HepG2 (cell line): ENCODE measurements around the gene CDT1. TPM values are rescaled to one million over a fixed set of nuclear protein-coding genes. Genes with fewer than 3 reads are reported as not detected.

Experiments used
- AHDC1 ChIP-seq: sonication (generic); formaldehyde crosslinking; IDR thresholded peaks from 2 replicates; pipeline ENCODE4 v1.5.1; 2020; ENCODE audit warnings: mild to moderate bottlenecking, missing genetic modification reagents, borderline replicate concordance
- AKAP8 ChIP-seq: sonication (generic); formaldehyde crosslinking; IDR thresholded peaks from 2 replicates; pipeline ENCODE4 v1.5.1; 2020; ENCODE audit warnings: mild to moderate bottlenecking, missing genetic modification reagents
- CAMTA2 ChIP-seq: sonication (generic); formaldehyde crosslinking; IDR thresholded peaks from 2 replicates; pipeline ENCODE4 v1.4.0; 2020; ENCODE audit warnings: mild to moderate bottlenecking, missing genetic modification reagents, borderline replicate concordance
- CBX5 ChIP-seq: sonication (generic); formaldehyde crosslinking; IDR thresholded peaks from 2 replicates; pipeline ENCODE4 v1.4.0; 2020; ENCODE audit warnings: missing genetic modification reagents, borderline replicate concordance
- FOSL2 ChIP-seq: sonication (generic); formaldehyde crosslinking; IDR thresholded peaks from 2 replicates; pipeline ENCODE4 v1.4.0; 2020; ENCODE audit warnings: missing genetic modification reagents
- HDAC6 ChIP-seq: fragments of 200-600 bp; sonication (generic); IDR thresholded peaks from 2 replicates; pipeline ENCODE4 v1.7.0; 2017; ENCODE audit warnings: mild to moderate bottlenecking, antibody characterized with exemption, low read length, low read depth
- IRF2 ChIP-seq: IDR thresholded peaks from 2 replicates; pipeline ENCODE4 v1.6.1; 2018; ENCODE audit warnings: missing genetic modification reagents, missing compliant biosample characterization
- MEF2D ChIP-seq: sonication (generic); formaldehyde crosslinking; IDR thresholded peaks from 2 replicates; pipeline ENCODE4 v1.5.1; 2020; ENCODE audit warnings: mild to moderate bottlenecking, missing genetic modification reagents
- RXRA ChIP-seq: sonication (generic); formaldehyde crosslinking; IDR thresholded peaks from 2 replicates; pipeline ENCODE4 v1.5.1; 2020; ENCODE audit warnings: missing genetic modification reagents
- TFDP2 ChIP-seq: sonication (generic); formaldehyde crosslinking; IDR thresholded peaks from 2 replicates; pipeline ENCODE4 v1.4.0; 2020; ENCODE audit warnings: missing genetic modification reagents
- THAP9 ChIP-seq: sonication (generic); formaldehyde crosslinking; IDR thresholded peaks from 2 replicates; pipeline ENCODE4; 2020; ENCODE audit warnings: missing genetic modification reagents, mild to moderate bottlenecking, borderline replicate concordance
- ZBTB1 ChIP-seq: sonication (generic); formaldehyde crosslinking; IDR thresholded peaks from 2 replicates; pipeline ENCODE4 v1.4.0; 2020; ENCODE audit warnings: missing genetic modification reagents, borderline replicate concordance
- ZFP36 ChIP-seq: fragments of 150-350 bp; IDR thresholded peaks from 2 replicates; pipeline ENCODE4 v1.6.1; 2018; ENCODE audit warnings: borderline replicate concordance, low read length, low read depth; ENCODE audit not compliant: partially characterized antibody
- ZFP62 ChIP-seq: sonication (generic); formaldehyde crosslinking; IDR thresholded peaks from 2 replicates; pipeline ENCODE4 v1.4.0; 2020; ENCODE audit warnings: missing genetic modification reagents
- ZNF503 ChIP-seq: sonication (generic); formaldehyde crosslinking; IDR thresholded peaks from 2 replicates; pipeline ENCODE4 v1.4.0; 2020; ENCODE audit warnings: missing genetic modification reagents
- polyA plus RNA-seq, 8 experiments: library from polyadenylated mRNA; depleted of rRNA in 3 of 8; stranded (reverse) in 7 of 8; unstranded in 1 of 8; fragments of >200 nt; fragmentation: Illumina TruSeq in 4 of 8; extraction: Trizol in 4 of 8; gene quantifications; 2 replicates each; pipeline versions ENCODE4 v1.2.1 to v1.2.3, GENCODE V29; 2011 to 2016; ENCODE audit warnings: low read depth in 4 of 8, missing spikeins in 1 of 8, mixed read lengths in 1 of 8; ENCODE audit not compliant: insufficient read depth in 1 of 8
- total RNA-seq, 5 experiments: library from RNA; depleted of rRNA; stranded (reverse); fragments of >200 nt; fragmentation: Illumina TruSeq; extraction: Trizol; gene quantifications; 2 replicates each; pipeline ENCODE4 v1.2.3, GENCODE V29; 2016; ENCODE audit warnings: low read depth in 1 of 5

The CDT1 gene
- total and polyA plus RNA-seq, 2 of the 13 experiments (the other 11 are each of a cell fraction or from before 2014, with no cell fraction given), result 23.1 to 23.8 TPM

DNA sequence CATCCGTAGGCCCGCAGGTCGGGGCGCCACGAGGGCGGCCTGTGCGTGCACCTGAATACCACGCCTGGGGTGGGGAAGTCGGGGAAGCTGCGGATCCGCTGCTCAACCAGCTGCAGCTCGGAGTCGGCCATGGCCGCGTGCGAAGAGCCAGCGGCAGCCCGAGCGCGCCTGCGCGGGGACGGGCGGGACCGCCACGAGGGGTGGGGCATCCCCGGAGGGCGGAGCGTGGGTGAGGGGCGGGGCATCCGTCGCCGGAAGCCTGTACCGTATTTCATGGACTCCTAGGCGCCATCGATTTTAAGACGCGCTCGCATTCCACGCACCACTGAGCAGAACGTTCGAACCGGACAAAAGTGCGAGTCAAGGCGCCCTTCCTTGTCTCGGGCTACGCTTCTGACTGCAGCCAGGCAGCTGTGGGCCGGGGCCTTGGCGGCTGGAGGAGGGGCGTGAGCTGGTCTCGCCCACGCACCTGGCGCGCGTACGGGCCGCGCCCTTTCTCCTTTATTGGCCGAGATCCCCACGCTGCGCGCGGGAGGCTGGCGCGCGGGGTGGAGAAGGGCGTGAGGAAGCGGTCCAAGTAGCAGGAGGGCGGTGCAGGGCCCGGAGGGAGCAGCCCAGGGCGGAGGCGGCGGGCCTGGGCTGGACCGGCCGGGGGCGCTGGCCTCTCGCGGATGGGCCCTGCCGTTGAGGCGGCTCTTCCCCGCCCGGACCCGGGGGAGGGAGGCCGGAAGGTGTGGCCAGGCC, 8.4 kb downstream of the CDT1 start, which contains the start of gene APRT (continued):
- TF ChIP-seq ZNF503 (CRISPR knock-in tag) (peak; percentile 41; the same call in 1 of the 2 replicates), CAMTA2 (CRISPR knock-in tag) (peak; percentile 87), AHDC1 (CRISPR knock-in tag) (peak; percentile 22), TFDP2 (CRISPR knock-in tag) (peak; percentile 81), ZBTB1 (CRISPR knock-in tag) (no peak), ZFP36 (no peak), IRF2 (CRISPR knock-in tag) (peak; percentile 23), HDAC6 (no peak), RXRA (peak; percentile 27; the same call in 1 of the 2 replicates), CBX5 (CRISPR knock-in tag) (peak; percentile 63; the same call in 1 of the 2 replicates), FOSL2 (CRISPR knock-in tag) (0 out of 2 replicates have a peak, but pooled peaks have one; percentile 4), ZFP62 (no peak), THAP9 (CRISPR knock-in tag) (peak; percentile 4; the same call in 1 of the 2 replicates), AKAP8 (CRISPR knock-in tag) (peak; percentile 98), MEF2D (CRISPR knock-in tag) (peak; percentile 41; the same call in 1 of the 2 replicates)
